H1 (cell line): ENCODE data around the gene PBX2. TPM values are rescaled to one million over a fixed set of nuclear protein-coding genes. Genes with fewer than 3 reads are reported as not detected.

ENCODE experiments used
- CHD7 ChIP-seq: fragments of 300-600 bp; sonication (generic); IDR thresholded peaks from 2 replicates; pipeline ENCODE4 v1.7.1; 2012; ENCODE audit warnings: low read length, moderate library complexity, mild to moderate bottlenecking, inconsistent platforms; ENCODE audit not compliant: insufficient replicate concordance
- HDAC2 ChIP-seq, 2 experiments: fragments of 300-600 bp in 1 of 2; sonication (generic) in 1 of 2; IDR thresholded peaks; 2 replicates each; pipeline ENCODE4 v1.6.1; 2011 to 2012; ENCODE audit warnings: low read depth in 2 of 2, low read length in 2 of 2, mild to moderate bottlenecking in 2 of 2, moderate library complexity in 2 of 2, borderline replicate concordance in 1 of 2, inconsistent platforms in 1 of 2
- MAFK ChIP-seq: IDR thresholded peaks from 2 replicates; pipeline ENCODE4 v1.6.1; 2012; ENCODE audit warnings: low read depth, mild to moderate bottlenecking, improper control_type of control experiment, low read length
- MAX ChIP-seq: IDR thresholded peaks from 2 replicates; pipeline ENCODE4 v1.6.1; 2012; ENCODE audit warnings: inconsistent platforms
- SAP30 ChIP-seq: fragments of 300-600 bp; sonication (generic); IDR thresholded peaks from 2 replicates; pipeline ENCODE4 v1.7.1; 2012; ENCODE audit warnings: low read length, moderate library complexity, mild to moderate bottlenecking, inconsistent platforms; ENCODE audit not compliant: insufficient read depth, insufficient replicate concordance
- SP2 ChIP-seq: IDR thresholded peaks from 2 replicates; pipeline ENCODE4 v1.6.1; 2012; ENCODE audit warnings: mild to moderate bottlenecking, low read length, inconsistent platforms
- SRF ChIP-seq: IDR thresholded peaks from 2 replicates; pipeline ENCODE4 v1.6.1; 2011; ENCODE audit warnings: mild to moderate bottlenecking, low read depth, low read length, moderate library complexity
- SUZ12 ChIP-seq: fragments of 200-600 bp; sonication (generic); IDR thresholded peaks from 2 replicates; pipeline ENCODE4 v1.6.1; 2012; ENCODE audit warnings: mild to moderate bottlenecking, inconsistent platforms, low read length, moderate library complexity, mixed read lengths
- TCF12 ChIP-seq: IDR thresholded peaks from 2 replicates; pipeline ENCODE4 v1.6.1; 2011; ENCODE audit warnings: low read depth, mild to moderate bottlenecking, low read length
- polyA plus RNA-seq, 7 experiments: library from polyadenylated mRNA; depleted of rRNA in 3 of 7; stranded (reverse) in 5 of 7; unstranded in 2 of 7; fragments of >200 nt in 5 of 7; fragments of 200-250 nt in 2 of 7; gene quantifications; 1 replicate in 5 of 7; 2 replicates in 1 of 7; 4 replicates in 1 of 7; pipeline versions ENCODE4 v1.2.1 to v1.2.3, GENCODE V29; 2011 to 2013; ENCODE audit warnings: missing spikeins in 2 of 7, mixed read lengths in 2 of 7
- total RNA-seq: library from RNA; stranded (reverse); fragmentation: NEBNext Ultra II Directional; extraction: Animal tissue kit (Norgen Biotek cat#: 25700); gene quantifications from 2 replicates; pipeline ENCODE4 v1.2.1, GENCODE V29; 2021

The PBX2 gene
- total and polyA plus RNA-seq, 2 of the 8 experiments (the other 6 are each of a cell fraction or from before 2014, with no cell fraction given), result 102 to 130 TPM

- TF ChIP-seq CHD7 (no peak), TCF12 (0 out of 2 replicates have a peak, but pooled peaks have one; percentile 43), SRF (no peak), SUZ12 (no peak), MAX (no peak), MAFK (no peak), SP2 (peak; percentile 60), HDAC2 (IDR thresholded peaks at IDR 0.05; ENCODE audit: borderline replicate concordance in 1 of 2, low read depth in 2 of 2, low read length in 2 of 2) (0 out of 4 replicates have a peak, but pooled peaks of 1 of the 2 experiments have one; percentile 27), SAP30 (no peak)
Measured at GRCh38 chr6:32175711-32176475, 14.1 kb downstream of the PBX2 start, which contains the start of gene AGPAT1 (continued).
